CD4-positive, alpha-beta T cell treated with Interleukin-12 subunit alpha and Interleukin-12 subunit beta, for 1 hour (primary cell): ENCODE measurements around the gene ATP2C1.
"Not testable (repeated sequence)": the region's sequence is repeated elsewhere in the genome, so short reads cannot be mapped to it uniquely, and the experiment has no call there.

Experiments
- DNase-seq: peaks from one replicate; pipeline ENCODE4 v3.0.0-alpha.2; 2020

Gene ATP2C1

GRCh38 chr3:130941793-130942192 is 47.9 kb downstream of the ATP2C1 start:
- no peak for DNase-seq

- DNase-seq, result no peak
Measured at GRCh38 chr3:130946882-130947281, 53.0 kb downstream of the ATP2C1 start.

GRCh38 chr3:130948001-130948773 is 54.3 kb downstream of the ATP2C1 start:
- no peak for DNase-seq

- DNase-seq, result no peak
Measured at GRCh38 chr3:130948929-130949328, 55.0 kb downstream of the ATP2C1 start.

- DNase-seq, result no peak
Measured at GRCh38 chr3:130950124-130950523, 56.2 kb downstream of the ATP2C1 start.

GRCh38 chr3:130950641-130951040 is 56.8 kb downstream of the ATP2C1 start:
- DNase-seq, result no peak

- DNase-seq, result no peak
Measured at GRCh38 chr3:130955481-130955880, 61.6 kb downstream of the ATP2C1 start.

- DNase-seq, result no peak
Measured at GRCh38 chr3:130956281-130956680, 62.4 kb downstream of the ATP2C1 start.

GRCh38 chr3:130956721-130957120 is 62.8 kb downstream of the ATP2C1 start:
- DNase-seq, result no peak

GRCh38 chr3:130960139-130960795 is 66.4 kb downstream of the ATP2C1 start:
- DNase-seq, result no peak

GRCh38 chr3:130961458-130961857 is 67.6 kb downstream of the ATP2C1 start:
- DNase-seq, result no peak

- no peak for DNase-seq
Measured at GRCh38 chr3:130963444-130963843, 69.6 kb downstream of the ATP2C1 start.

- no peak for DNase-seq
Measured at GRCh38 chr3:130963878-130964277, 70.0 kb downstream of the ATP2C1 start.

- DNase-seq, result no peak
Measured at GRCh38 chr3:130967281-130967680, 73.4 kb downstream of the ATP2C1 start.

GRCh38 chr3:130968221-130968620 is 74.3 kb downstream of the ATP2C1 start:
- no peak for DNase-seq

- no peak for DNase-seq
Measured at GRCh38 chr3:130969621-130970020, 75.7 kb downstream of the ATP2C1 start.

GRCh38 chr3:130971208-130971607 is 77.3 kb downstream of the ATP2C1 start:
- no peak for DNase-seq

GRCh38 chr3:130972592-130972991 is 78.7 kb downstream of the ATP2C1 start:
- not testable (repeated sequence) for DNase-seq

- DNase-seq, result no peak
Measured at GRCh38 chr3:130973406-130973805, 79.5 kb downstream of the ATP2C1 start.

- no peak for DNase-seq
Measured at GRCh38 chr3:130974201-130974600, 80.3 kb downstream of the ATP2C1 start.

- no peak for DNase-seq
Measured at GRCh38 chr3:130975251-130975650, 81.4 kb downstream of the ATP2C1 start.

GRCh38 chr3:130976706-130977105 is 82.8 kb downstream of the ATP2C1 start:
- DNase-seq, result no peak

- no peak for DNase-seq
Measured at GRCh38 chr3:130979117-130979516, 85.2 kb downstream of the ATP2C1 start.

GRCh38 chr3:130981469-130981868 is 87.6 kb downstream of the ATP2C1 start:
- no peak for DNase-seq

- no peak for DNase-seq
Measured at GRCh38 chr3:130990282-130990681, 96.4 kb downstream of the ATP2C1 start.
